IMR-90 (cell line): Measurements from ENCODE around the gene SNX30. TPM values are rescaled to one million over a fixed set of nuclear protein-coding genes. Genes with fewer than 3 reads are reported as not detected.

Experiments used
- ATAC-seq: fragments of 200-7000 bp; cut with Tn5 transposase; 2 replicates; pipeline ENCODE4 v1.9.1; 2020; ENCODE audit warnings: low read depth, mild to moderate bottlenecking, moderate library complexity
- BruUV-seq: library from RNA; stranded (reverse); fragments of 400-500 nt; replicated peaks from 2 replicates; lab custom pipeline; 2021; lab: Mats Ljungman, UMichigan
- CTCF ChIA-PET: fragments of 300-600 bp; formaldehyde crosslinking; extraction: SDS; loops from one replicate; lab custom pipeline; 2021; ENCODE audit warnings: antibody characterized with exemption; lab: Yijun Ruan, JAX
- POLR2A ChIA-PET: fragments of 300-600 bp; sonication (Branson Sonifier 250); formaldehyde crosslinking; loops from one replicate; lab custom pipeline; 2022; ENCODE audit warnings: antibody characterized with exemption; ENCODE audit not compliant: unreplicated experiment; lab: Charles Lee
- DNase-seq: peaks from one replicate; pipeline ENCODE4 v3.0.0; 2013
- H2AFZ ChIP-seq: replicated peaks from 2 replicates; pipeline ENCODE3; 2013; ENCODE audit warnings: low read length, mild to moderate bottlenecking; ENCODE audit not compliant: poor library complexity
- H2AK5ac ChIP-seq: 2 replicates; pipeline ENCODE4 v1.6.1; 2013; ENCODE audit warnings: low read depth, low read length, inconsistent platforms
- H2AK9ac ChIP-seq: replicated peaks from 2 replicates; pipeline ENCODE3; 2013; ENCODE audit warnings: mild to moderate bottlenecking, low read depth, low read length, moderate library complexity; ENCODE audit not compliant: poor library complexity
- H2BK120ac ChIP-seq: 2 replicates; pipeline ENCODE4 v1.6.1; 2013; ENCODE audit warnings: low read depth, low read length, inconsistent platforms
- H2BK15ac ChIP-seq: 3 replicates; pipeline ENCODE4 v1.6.1; 2013; ENCODE audit warnings: low read depth, low read length, inconsistent platforms
- H2BK20ac ChIP-seq: 2 replicates; pipeline ENCODE4 v1.6.1; 2013; ENCODE audit warnings: low read depth, mild to moderate bottlenecking, inconsistent platforms, low read length, moderate library complexity
- H2BK5ac ChIP-seq: 2 replicates; pipeline ENCODE4 v1.6.1; 2013; ENCODE audit warnings: mild to moderate bottlenecking, low read depth, low read length, inconsistent platforms; ENCODE audit not compliant: poor library complexity, severe bottlenecking
- H3K14ac ChIP-seq: replicated peaks from 2 replicates; pipeline ENCODE4 v1.6.1; 2013; ENCODE audit warnings: low read depth, low read length, inconsistent platforms
- H3K18ac ChIP-seq: 2 replicates; pipeline ENCODE4 v1.6.1; 2013; ENCODE audit warnings: low read depth, low read length, control low read depth
- H3K23ac ChIP-seq: 2 replicates; pipeline ENCODE4 v1.6.1; 2013; ENCODE audit warnings: low read depth, low read length, inconsistent platforms
- H3K27ac ChIP-seq: 2 replicates; pipeline ENCODE4 v1.5.1; 2013; ENCODE audit warnings: mild to moderate bottlenecking, control low read depth, low read length; ENCODE audit not compliant: insufficient read depth
- H3K27me3 ChIP-seq: 2 replicates; pipeline ENCODE4 v1.6.1; 2013; ENCODE audit warnings: low read length; ENCODE audit not compliant: control insufficient read depth, insufficient read depth
- H3K36me3 ChIP-seq: 2 replicates; pipeline ENCODE4 v1.6.1; 2013; ENCODE audit warnings: low read length, mixed read lengths; ENCODE audit not compliant: control insufficient read depth, insufficient read depth
- H3K4ac ChIP-seq: 2 replicates; pipeline ENCODE4 v1.6.1; 2013; ENCODE audit warnings: low read depth, low read length, inconsistent platforms
- H3K4me1 ChIP-seq: 2 replicates; pipeline ENCODE4 v1.6.1; 2013; ENCODE audit warnings: low read length, mixed read lengths; ENCODE audit not compliant: control insufficient read depth, insufficient read depth
- H3K4me2 ChIP-seq: 2 replicates; pipeline ENCODE4 v1.6.1; 2013; ENCODE audit warnings: low read depth, mild to moderate bottlenecking, control low read depth, low read length, moderate library complexity
- H3K4me3 ChIP-seq: 2 replicates; pipeline ENCODE4 v1.5.1; 2013; ENCODE audit warnings: low read depth, mild to moderate bottlenecking, control low read depth, low read length, moderate library complexity; ENCODE audit not compliant: insufficient read depth
- H3K56ac ChIP-seq: 2 replicates; pipeline ENCODE4 v1.6.1; 2013; ENCODE audit warnings: low read length, inconsistent platforms; ENCODE audit not compliant: insufficient read depth; ENCODE audit errors: extremely low read depth
- H3K79me1 ChIP-seq, 2 experiments: 2 replicates each; pipeline ENCODE4 v1.6.1; 2013; ENCODE audit warnings: low read length in 2 of 2, inconsistent platforms in 1 of 2, low read depth in 1 of 2
- H3K9ac ChIP-seq: 2 replicates; pipeline ENCODE4 v1.6.1; 2013; ENCODE audit warnings: low read depth, low read length, control low read depth
- H3K9me1 ChIP-seq: 2 replicates; pipeline ENCODE4 v1.6.1; 2013; ENCODE audit warnings: low read length, inconsistent platforms; ENCODE audit not compliant: insufficient read depth
- H3K9me3 ChIP-seq: 2 replicates; pipeline ENCODE4 v1.6.1; 2013; ENCODE audit warnings: low read length; ENCODE audit not compliant: control insufficient read depth, insufficient read depth
- H4K20me1 ChIP-seq: 2 replicates; pipeline ENCODE4 v1.6.1; 2013; ENCODE audit warnings: low read length, inconsistent platforms; ENCODE audit not compliant: insufficient read depth
- H4K5ac ChIP-seq: 2 replicates; pipeline ENCODE4 v1.6.1; 2013; ENCODE audit warnings: mild to moderate bottlenecking, low read depth, low read length, control low read depth
- H4K8ac ChIP-seq, 2 experiments: 2 replicates each; pipeline ENCODE4 v1.6.1; 2013; ENCODE audit warnings: low read depth in 2 of 2, low read length in 2 of 2, control low read depth in 1 of 2, inconsistent platforms in 1 of 2
- H4K91ac ChIP-seq: 2 replicates; pipeline ENCODE4 v1.6.1; 2013; ENCODE audit warnings: low read depth, low read length, inconsistent platforms; ENCODE audit not compliant: insufficient read depth
- BHLHE40 ChIP-seq: fragments of 150-350 bp; IDR thresholded peaks from 2 replicates; pipeline ENCODE4 v1.6.1; 2016; ENCODE audit warnings: mild to moderate bottlenecking, low read depth, low read length
- CEBPB ChIP-seq: IDR thresholded peaks from 2 replicates; pipeline ENCODE4 v1.6.1; 2012; ENCODE audit warnings: low read depth, low read length, improper control_type of control experiment
- CHD1 ChIP-seq: IDR thresholded peaks from 2 replicates; pipeline ENCODE4 v1.6.1; 2012; ENCODE audit warnings: low read depth, low read length, improper control_type of control experiment
- CTCF ChIP-seq: conservative IDR thresholded peaks from 2 replicates; pipeline ENCODE4 v1.5.1; 2012; ENCODE audit warnings: mild to moderate bottlenecking, low read depth, low read length, improper control_type of control experiment
- FOS ChIP-seq: fragments of 150-350 bp; IDR thresholded peaks from 2 replicates; pipeline ENCODE4 v1.6.1; 2016; ENCODE audit warnings: low read depth, low read length
- MAFK ChIP-seq: IDR thresholded peaks from 2 replicates; pipeline ENCODE4 v1.6.1; 2012; ENCODE audit warnings: low read depth, low read length, improper control_type of control experiment
- MXI1 ChIP-seq: IDR thresholded peaks from 2 replicates; pipeline ENCODE4 v1.6.1; 2012; ENCODE audit warnings: low read depth, mild to moderate bottlenecking, low read length, moderate library complexity, borderline replicate concordance
- NFE2L2 ChIP-seq: fragments of 150-350 bp; IDR thresholded peaks from 2 replicates; pipeline ENCODE4 v1.6.1; 2016; ENCODE audit warnings: low read depth, mild to moderate bottlenecking, low read length
- POLR2A ChIP-seq: IDR thresholded peaks from 2 replicates; pipeline ENCODE4 v1.6.1; 2012; ENCODE audit warnings: mild to moderate bottlenecking, low read depth, low read length
- RAD21 ChIP-seq: IDR thresholded peaks from 2 replicates; pipeline ENCODE4 v1.6.1; 2012; ENCODE audit warnings: low read length, improper control_type of control experiment
- RCOR1 ChIP-seq: IDR thresholded peaks from 2 replicates; pipeline ENCODE4 v1.6.1; 2012; ENCODE audit warnings: mild to moderate bottlenecking, low read length, improper control_type of control experiment; ENCODE audit not compliant: insufficient replicate concordance
- RFX5 ChIP-seq: IDR thresholded peaks from 2 replicates; pipeline ENCODE4 v1.8.0; 2012; ENCODE audit warnings: low read depth, mild to moderate bottlenecking, low read length, moderate library complexity
- SMC3 ChIP-seq: fragments of 150-350 bp; IDR thresholded peaks from 2 replicates; pipeline ENCODE4 v1.6.1; 2016; ENCODE audit warnings: low read depth, mild to moderate bottlenecking, antibody characterized with exemption, low read length, moderate library complexity
- WGBS, 2 experiments: methylation state at CpG; one replicate each; pipeline versions ENCODE4 v1.1.5 to v1.1.7; 2013; ENCODE audit warnings: missing lambda C conversion rate in 2 of 2; ENCODE audit not compliant: insufficient read length in 1 of 2; ENCODE audit errors: extremely low coverage in 2 of 2; 5-methylcytosine and 5-hydroxymethylcytosine counted together
- dilution Hi-C: fragments of 300-500 bp; cut with HindIII; formaldehyde crosslinking; loops from one replicate; pipeline ENCODE4 v1.14.3; 2018; ENCODE audit warnings: low sequenced_read_pairs; ENCODE audit not compliant: unreplicated experiment
- in situ Hi-C: fragments of 300-500 bp; cut with MboI; formaldehyde crosslinking; loops from 3 replicates; pipeline ENCODE4 v1.14.3; 2019; ENCODE audit warnings: low sequenced_read_pairs, inconsistent platforms, mixed read lengths
- intact Hi-C: fragments of 100-400 bp; cut with micrococcal nuclease; formaldehyde crosslinking; loops from 2 replicates; pipeline ENCODE4 v1.10.0; 2022
- polyA plus RNA-seq, 3 experiments: library from polyadenylated mRNA; depleted of rRNA; stranded (reverse); fragments of >200 nt; gene quantifications; 2 replicates each; pipeline ENCODE4 v1.2.3, GENCODE V29; 2012; ENCODE audit warnings: low replicate concordance in 1 of 3
- total RNA-seq: library from RNA; depleted of rRNA; stranded (reverse); fragments of >200 nt; gene quantifications from 2 replicates; pipeline ENCODE4 v1.2.3, GENCODE V29; 2012
- TF ChIP-seq, protein P1 (sequence below): fragments of 150-350 bp; IDR thresholded peaks from 2 replicates; pipeline ENCODE4 v1.6.1; 2016; ENCODE audit warnings: low read depth, mild to moderate bottlenecking, low read length, moderate library complexity, borderline replicate concordance

Gene SNX30
- total and polyA plus RNA-seq, 2 of the 4 experiments (the other 2 are of a cell fraction) = 8.0 to 18.8 TPM

DNA sequence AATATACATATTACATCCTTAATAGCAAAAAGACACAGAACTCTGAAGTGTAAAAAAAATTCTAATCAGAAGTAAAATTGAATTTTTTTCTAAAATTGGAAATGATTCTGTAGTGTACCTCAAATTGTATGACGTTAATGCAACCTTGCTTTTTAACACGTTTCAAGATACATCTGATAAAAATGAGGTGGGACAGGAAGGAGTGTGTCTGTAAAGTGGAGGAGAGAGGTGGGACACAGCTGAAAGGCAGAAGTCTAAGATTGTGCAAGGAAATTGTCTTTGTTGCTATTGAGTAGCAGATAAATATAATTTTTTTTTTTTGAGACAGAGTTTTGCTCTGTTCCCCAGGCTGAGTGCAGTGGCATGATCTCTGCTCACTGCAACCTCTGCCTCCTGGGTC is 15.7 kb upstream of the SNX30 start:
- H2BK120ac ChIP-seq = no peak overlapping the region
- H4K20me1 ChIP-seq = no peaks in the 10 kb centered on the region
- H3K27ac ChIP-seq = no peak overlapping the region
- TF ChIP-seq RAD21 = no peak
- no peak for TF ChIP-seq RFX5
- no peak for TF ChIP-seq MXI1
- TF ChIP-seq CHD1 = no peak
- no peak for TF ChIP-seq CEBPB
- TF ChIP-seq, protein P1, sequence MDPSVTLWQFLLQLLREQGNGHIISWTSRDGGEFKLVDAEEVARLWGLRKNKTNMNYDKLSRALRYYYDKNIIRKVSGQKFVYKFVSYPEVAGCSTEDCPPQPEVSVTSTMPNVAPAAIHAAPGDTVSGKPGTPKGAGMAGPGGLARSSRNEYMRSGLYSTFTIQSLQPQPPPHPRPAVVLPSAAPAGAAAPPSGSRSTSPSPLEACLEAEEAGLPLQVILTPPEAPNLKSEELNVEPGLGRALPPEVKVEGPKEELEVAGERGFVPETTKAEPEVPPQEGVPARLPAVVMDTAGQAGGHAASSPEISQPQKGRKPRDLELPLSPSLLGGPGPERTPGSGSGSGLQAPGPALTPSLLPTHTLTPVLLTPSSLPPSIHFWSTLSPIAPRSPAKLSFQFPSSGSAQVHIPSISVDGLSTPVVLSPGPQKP = no peak
- no peak for TF ChIP-seq CTCF
- TF ChIP-seq MAFK = no peak
- TF ChIP-seq NFE2L2 = no peak
- TF ChIP-seq POLR2A = no peak
- no peak for TF ChIP-seq BHLHE40
- TF ChIP-seq RCOR1 = no peak
- no peak for TF ChIP-seq FOS
- TF ChIP-seq SMC3 = no peak
- no TSS peak for BruUV-seq
- peaks cover 5% of the 10 kb centered on the region for H3K27me3 ChIP-seq
- no peak overlapping the region for H3K56ac ChIP-seq
- H2BK15ac ChIP-seq = no peak overlapping the region
- no peak overlapping the region for H4K91ac ChIP-seq
- DNase-seq = no peak
- H3K9me3 ChIP-seq = no peaks in the 10 kb centered on the region
- ChIA-PET POLR2A (no interaction called here), CTCF (no interaction called here)
- no peak overlapping the region for H3K9ac ChIP-seq
- dilution Hi-C loops (no loop called here), in situ Hi-C loops (no loop called here), intact Hi-C loops (no loop called here)
- H3K4me1 ChIP-seq = peaks cover 5% of the 10 kb centered on the region
- no peak overlapping the region for H3K23ac ChIP-seq
- no peaks in the 10 kb centered on the region for H3K79me1 ChIP-seq
- no peak overlapping the region for H2BK20ac ChIP-seq
- no peak overlapping the region for H3K4me3 ChIP-seq
- no peak overlapping the region for H2BK5ac ChIP-seq
- no peak overlapping the region for H2AFZ ChIP-seq
- H3K14ac ChIP-seq = no peak overlapping the region
- ATAC-seq = no peak
- no peak overlapping the region for H3K4me2 ChIP-seq
- WGBS, 2 experiments = 53% methylated on average over 2 of the region's 2 CpGs; no CpG with 5 or more reads in 1 of the 2 experiments
- H3K4ac ChIP-seq = no peak overlapping the region
- no peak overlapping the region for H4K8ac ChIP-seq
- no peak overlapping the region for H4K5ac ChIP-seq
- H3K18ac ChIP-seq = no peak overlapping the region
- H2AK9ac ChIP-seq = no peak overlapping the region
- peaks cover 3% of the 10 kb centered on the region; the same call in 1 of the 2 replicates for H3K9me1 ChIP-seq
- H3K36me3 ChIP-seq = no peaks in the 10 kb centered on the region
- no peak overlapping the region for H2AK5ac ChIP-seq
